GM23338 (cell line): ENCODE data around the gene PBX3. TPM values are rescaled to one million over a fixed set of nuclear protein-coding genes. Genes with fewer than 3 reads are reported as not detected.

ENCODE experiments used
- ATAC-seq: fragments of 200-7000 bp; cut with Tn5 transposase; 3 replicates; pipeline ENCODE4 v1.9.1; 2020
- DNase-seq: peaks from one replicate; pipeline ENCODE4 v3.0.0-alpha.2; 2015; ENCODE audit warnings: low spot score
- H2AFZ ChIP-seq: fragments of 200-600 bp; sonication (generic); 2 replicates; pipeline ENCODE4 v1.8.0; 2016; ENCODE audit warnings: antibody characterized with exemption, mild to moderate bottlenecking, moderate library complexity
- H3F3A ChIP-seq: fragments of 200-600 bp; sonication (generic); replicated peaks from 2 replicates; pipeline ENCODE4 v1.8.0; 2017; ENCODE audit warnings: antibody characterized with exemption, mixed run types, low read depth
- H3K27ac ChIP-seq: fragments of 200-600 bp; sonication (generic); 2 replicates; pipeline ENCODE4 v1.6.1; 2016; ENCODE audit warnings: low read depth
- H3K27me3 ChIP-seq: fragments of 200-600 bp; sonication (generic); 2 replicates; pipeline ENCODE4 v1.8.0; 2016; ENCODE audit warnings: mild to moderate bottlenecking, mixed run types, moderate library complexity; ENCODE audit not compliant: insufficient read depth
- H3K36me3 ChIP-seq: fragments of 200-600 bp; sonication (generic); 2 replicates; pipeline ENCODE4 v1.8.0; 2016; ENCODE audit warnings: mild to moderate bottlenecking; ENCODE audit not compliant: insufficient read depth
- H3K4me1 ChIP-seq: fragments of 200-600 bp; sonication (generic); 2 replicates; pipeline ENCODE4 v1.8.0; 2016; ENCODE audit warnings: mild to moderate bottlenecking, moderate library complexity; ENCODE audit not compliant: insufficient read depth
- H3K4me2 ChIP-seq: fragments of 200-600 bp; sonication (generic); 2 replicates; pipeline ENCODE4 v1.7.1; 2017; ENCODE audit warnings: mixed run types
- H3K4me3 ChIP-seq: fragments of 200-600 bp; sonication (generic); 2 replicates; pipeline ENCODE4 v1.6.1; 2016; ENCODE audit warnings: mixed run types
- H3K79me2 ChIP-seq: fragments of 200-600 bp; sonication (generic); replicated peaks from 2 replicates; pipeline ENCODE4 v1.8.0; 2017; ENCODE audit warnings: mild to moderate bottlenecking; ENCODE audit not compliant: insufficient read depth
- H3K9me2 ChIP-seq: fragments of 200-600 bp; sonication (generic); 2 replicates; pipeline ENCODE4 v1.8.0; 2017; ENCODE audit not compliant: insufficient read depth
- H4K20me1 ChIP-seq: fragments of 200-600 bp; sonication (generic); replicated peaks from 2 replicates; pipeline ENCODE4 v1.8.0; 2017; ENCODE audit warnings: mild to moderate bottlenecking; ENCODE audit not compliant: insufficient read depth
- H3K27ac Mint-ChIP-seq: 2 replicates; pipeline ENCODE4 v1.8.0; 2020; ENCODE audit warnings: inconsistent platforms, mild to moderate bottlenecking, moderate library complexity, mixed read lengths
- H3K27me3 Mint-ChIP-seq: 3 replicates; pipeline ENCODE4 v1.8.0; 2022; ENCODE audit warnings: low read depth, mild to moderate bottlenecking, moderate library complexity, mixed read lengths, inconsistent platforms; ENCODE audit not compliant: insufficient read depth, poor library complexity
- H3K36me3 Mint-ChIP-seq: 3 replicates; pipeline ENCODE4 v1.8.0; 2021; ENCODE audit warnings: low read depth, mild to moderate bottlenecking, inconsistent platforms, moderate library complexity, mixed read lengths
- H3K4me1 Mint-ChIP-seq: 3 replicates; pipeline ENCODE4 v1.8.0; 2020; ENCODE audit warnings: mild to moderate bottlenecking, inconsistent platforms, mixed read lengths
- H3K4me3 Mint-ChIP-seq: 3 replicates; pipeline ENCODE4 v1.8.0; 2021; ENCODE audit warnings: moderate library complexity, mild to moderate bottlenecking, inconsistent platforms, mixed read lengths
- H3K9me3 Mint-ChIP-seq: 3 replicates; pipeline ENCODE4 v1.8.0; 2020; ENCODE audit warnings: moderate library complexity, mild to moderate bottlenecking, inconsistent platforms, mixed read lengths
- CREB1 ChIP-seq: fragments of 250-450 bp; sonication (Bioruptor Pico); IDR thresholded peaks from 2 replicates; pipeline ENCODE4 v1.5.0; 2020; ENCODE audit warnings: low read depth, mild to moderate bottlenecking, moderate library complexity
- CTCF ChIP-seq, 2 experiments: fragments of 200-600 bp in 1 of 2; sonication (generic) in 1 of 2; conservative IDR thresholded peaks; 2 replicates each; pipeline versions ENCODE4 v1.5.1 to v1.6.1; 2016 to 2017; ENCODE audit warnings: antibody characterized with exemption in 2 of 2, low read depth in 2 of 2, mild to moderate bottlenecking in 2 of 2, moderate library complexity in 1 of 2
- ETS1 ChIP-seq: IDR thresholded peaks from 2 replicates; pipeline ENCODE4 v1.6.1; 2016; ENCODE audit warnings: antibody characterized with exemption
- EZH2 ChIP-seq: fragments of 200-600 bp; sonication (generic); IDR thresholded peaks from one replicate; pipeline ENCODE4 v1.8.0; 2017; ENCODE audit warnings: antibody characterized with exemption, mild to moderate bottlenecking, low read depth; ENCODE audit not compliant: unreplicated experiment
- EZH2phosphoT487 ChIP-seq: fragments of 200-600 bp; sonication (generic); IDR thresholded peaks from one replicate; pipeline ENCODE4 v1.8.1; 2018; ENCODE audit warnings: antibody characterized with exemption; ENCODE audit not compliant: unreplicated experiment
- JUNB ChIP-seq: IDR thresholded peaks from one replicate; pipeline ENCODE4 v1.6.1; 2016; ENCODE audit warnings: antibody characterized with exemption; ENCODE audit not compliant: unreplicated experiment
- NANOG ChIP-seq: IDR thresholded peaks from 2 replicates; pipeline ENCODE4 v1.6.1; 2016; ENCODE audit warnings: antibody characterized with exemption, borderline replicate concordance
- POLR2AphosphoS5 ChIP-seq: IDR thresholded peaks from 2 replicates; pipeline ENCODE4 v1.6.1; 2016; ENCODE audit warnings: antibody characterized with exemption, low read depth
- REST ChIP-seq: IDR thresholded peaks from one replicate; pipeline ENCODE4 v1.6.1; 2018; ENCODE audit warnings: antibody characterized with exemption; ENCODE audit not compliant: unreplicated experiment
- STAT1 ChIP-seq: IDR thresholded peaks from one replicate; pipeline ENCODE4 v1.6.1; 2016; ENCODE audit warnings: antibody characterized with exemption; ENCODE audit not compliant: unreplicated experiment
- ZNF114 ChIP-seq: fragments of 250-450 bp; sonication (Bioruptor Pico); IDR thresholded peaks from 2 replicates; pipeline ENCODE4 v1.5.0; 2020; ENCODE audit warnings: mild to moderate bottlenecking, moderate library complexity
- ZNF331 ChIP-seq: fragments of 250-450 bp; sonication (Bioruptor Pico); IDR thresholded peaks from 2 replicates; pipeline ENCODE4 v1.5.0; 2020; ENCODE audit warnings: low read depth, mild to moderate bottlenecking, moderate library complexity
- ZNF462 ChIP-seq: fragments of 250-450 bp; sonication (Bioruptor Pico); IDR thresholded peaks from 2 replicates; pipeline ENCODE4 v1.5.0; 2020; ENCODE audit warnings: mild to moderate bottlenecking, moderate library complexity
- polyA plus RNA-seq: library from polyadenylated mRNA; unstranded; fragments of >200 nt; fragmentation: Nextera tagmentation; extraction: Ambion mirVana; gene quantifications from 2 replicates; pipeline ENCODE4 v1.2.1, GENCODE V29; 2016
- total RNA-seq: library from RNA; depleted of rRNA; stranded (reverse); fragments of >200 nt; shearing (Covaris generic); gene quantifications from 2 replicates; pipeline ENCODE4 v1.2.3, GENCODE V29; 2014

PBX3 gene
- total and polyA plus RNA-seq, 2 experiments from 2014 or later, result 28.9 to 50.5 TPM

- DNase-seq (no peak), ATAC-seq (no peak)
- no peak for TF ChIP-seq CTCF (conservative IDR thresholded peaks at IDR 0.05; ENCODE audit: low read depth in 2 of 2)
- TF ChIP-seq EZH2, result no peak
- TF ChIP-seq REST, result no peak
- TF ChIP-seq JUNB, result no peak
- TF ChIP-seq ZNF462 (CRISPR knock-in tag), result no peak
- no peak for TF ChIP-seq STAT1
- TF ChIP-seq ZNF114 (CRISPR knock-in tag), result no peak
- TF ChIP-seq POLR2AphosphoS5, result no peak
- TF ChIP-seq ETS1, result no peak
- no peak for TF ChIP-seq CREB1 (CRISPR knock-in tag)
- no peak for TF ChIP-seq EZH2phosphoT487
- TF ChIP-seq ZNF331, result no peak
- no peak for TF ChIP-seq NANOG
- H2AFZ ChIP-seq, result no peak overlapping the region
- peaks cover 25% of the 10 kb centered on the region for H3K4me1 ChIP-seq
- Mint-ChIP-seq H3K36me3 (peaks cover 21% of the 10 kb centered on the region), H3K9me3 (peaks cover 12% of the 10 kb centered on the region; the same call in 2 of the 3 replicates), H3K27me3 (peaks cover 2% of the 10 kb centered on the region), H3K4me1 (peaks cover 36% of the 10 kb centered on the region), H3K27ac (peak overlapping the region; percentile 82; the same call in 1 of the 2 replicates), H3K4me3 (no peak overlapping the region)
- no peaks in the 10 kb centered on the region for H3K9me2 ChIP-seq
- H3K4me2 ChIP-seq, result no peak overlapping the region
- no peaks in the 10 kb centered on the region for H3K36me3 ChIP-seq
- no peaks in the 10 kb centered on the region for H4K20me1 ChIP-seq
- H3K79me2 ChIP-seq, result no peaks in the 10 kb centered on the region
- H3K27ac ChIP-seq, result peak overlapping the region; percentile 86
- no peaks in the 10 kb centered on the region for H3K27me3 ChIP-seq
- H3F3A ChIP-seq, result no peaks in the 10 kb centered on the region
- no peak overlapping the region for H3K4me3 ChIP-seq
Measured at GRCh38 chr9:125949703-125950460, 202.7 kb downstream of the PBX3 start.
